RWPE2 (cell line): ENCODE data around the gene SAMHD1.

Experiments
- ATAC-seq: fragments of 200-7000 bp; cut with Tn5 transposase; 3 replicates; pipeline ENCODE4 v1.9.1; 2021; ENCODE audit warnings: low read depth
- DNase-seq: peaks from one replicate; pipeline ENCODE4 v3.0.0-alpha.2; 2020; ENCODE audit warnings: low spot score
- H3K27ac ChIP-seq: fragments of 450-650 bp; 2 replicates; pipeline ENCODE4 v1.5.1; 2017; ENCODE audit warnings: mild to moderate bottlenecking; ENCODE audit not compliant: poor library complexity, severe bottlenecking
- H3K27me3 ChIP-seq: fragments of 250-450 bp; sonication (Bioruptor Pico); 2 replicates; pipeline ENCODE4 v1.5.1; 2021; ENCODE audit warnings: mild to moderate bottlenecking, moderate library complexity; ENCODE audit not compliant: insufficient read depth, poor library complexity, severe bottlenecking
- H3K36me3 ChIP-seq: fragments of 250-450 bp; sonication (Bioruptor Pico); 2 replicates; pipeline ENCODE4 v1.5.1; 2020; ENCODE audit warnings: low read depth, mild to moderate bottlenecking, moderate library complexity
- H3K4me1 ChIP-seq: fragments of 250-450 bp; sonication (Bioruptor Pico); 2 replicates; pipeline ENCODE4 v1.5.1; 2021; ENCODE audit warnings: mild to moderate bottlenecking, moderate library complexity; ENCODE audit not compliant: insufficient read depth, poor library complexity, severe bottlenecking
- H3K4me3 ChIP-seq: fragments of 250-450 bp; sonication (Bioruptor Pico); 2 replicates; pipeline ENCODE4 v1.5.1; 2021; ENCODE audit warnings: mild to moderate bottlenecking, moderate library complexity; ENCODE audit not compliant: severe bottlenecking
- H3K9me3 ChIP-seq: fragments of 250-450 bp; sonication (Bioruptor Pico); 2 replicates; pipeline ENCODE4 v1.5.1; 2021; ENCODE audit warnings: mild to moderate bottlenecking, moderate library complexity; ENCODE audit not compliant: severe bottlenecking
- TF ChIP-seq, protein P1 (sequence below): fragments of 450-650 bp; IDR thresholded peaks from one replicate; pipeline ENCODE4 v1.5.1; 2017; ENCODE audit warnings: mild to moderate bottlenecking, moderate library complexity; ENCODE audit not compliant: poor library complexity, severe bottlenecking

SAMHD1 gene

DNA sequence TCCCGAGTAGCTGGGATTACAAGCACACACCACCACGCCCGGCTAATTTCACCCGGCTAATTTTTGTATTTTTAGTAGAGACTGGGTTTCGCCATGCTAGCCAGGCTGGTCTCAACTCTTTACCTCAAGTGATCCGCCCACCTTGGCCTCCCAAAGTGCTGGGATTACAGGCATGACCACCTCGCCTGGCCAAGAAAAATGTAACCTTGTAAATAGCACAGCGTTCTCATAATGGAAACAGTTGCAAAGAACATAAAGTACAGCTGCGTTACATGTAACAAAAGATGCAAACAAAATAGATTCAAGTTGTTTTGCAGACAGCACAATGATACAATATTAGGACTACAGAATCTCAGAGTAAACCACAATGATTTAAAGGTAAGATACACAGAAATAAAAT, 60.9 kb downstream of the SAMHD1 start:
- no peak for ATAC-seq
- Histone ChIP-seq H3K4me3 (no peak overlapping the region), H3K4me1 (no peaks in the 10 kb centered on the region), H3K36me3 (peaks cover 13% of the 10 kb centered on the region), H3K27me3 (no peaks in the 10 kb centered on the region), H3K9me3 (no peaks in the 10 kb centered on the region), H3K27ac (no peak overlapping the region)
- no peak for DNase-seq
- TF ChIP-seq, protein P1, sequence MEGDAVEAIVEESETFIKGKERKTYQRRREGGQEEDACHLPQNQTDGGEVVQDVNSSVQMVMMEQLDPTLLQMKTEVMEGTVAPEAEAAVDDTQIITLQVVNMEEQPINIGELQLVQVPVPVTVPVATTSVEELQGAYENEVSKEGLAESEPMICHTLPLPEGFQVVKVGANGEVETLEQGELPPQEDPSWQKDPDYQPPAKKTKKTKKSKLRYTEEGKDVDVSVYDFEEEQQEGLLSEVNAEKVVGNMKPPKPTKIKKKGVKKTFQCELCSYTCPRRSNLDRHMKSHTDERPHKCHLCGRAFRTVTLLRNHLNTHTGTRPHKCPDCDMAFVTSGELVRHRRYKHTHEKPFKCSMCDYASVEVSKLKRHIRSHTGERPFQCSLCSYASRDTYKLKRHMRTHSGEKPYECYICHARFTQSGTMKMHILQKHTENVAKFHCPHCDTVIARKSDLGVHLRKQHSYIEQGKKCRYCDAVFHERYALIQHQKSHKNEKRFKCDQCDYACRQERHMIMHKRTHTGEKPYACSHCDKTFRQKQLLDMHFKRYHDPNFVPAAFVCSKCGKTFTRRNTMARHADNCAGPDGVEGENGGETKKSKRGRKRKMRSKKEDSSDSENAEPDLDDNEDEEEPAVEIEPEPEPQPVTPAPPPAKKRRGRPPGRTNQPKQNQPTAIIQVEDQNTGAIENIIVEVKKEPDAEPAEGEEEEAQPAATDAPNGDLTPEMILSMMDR, result no peak

DNA sequence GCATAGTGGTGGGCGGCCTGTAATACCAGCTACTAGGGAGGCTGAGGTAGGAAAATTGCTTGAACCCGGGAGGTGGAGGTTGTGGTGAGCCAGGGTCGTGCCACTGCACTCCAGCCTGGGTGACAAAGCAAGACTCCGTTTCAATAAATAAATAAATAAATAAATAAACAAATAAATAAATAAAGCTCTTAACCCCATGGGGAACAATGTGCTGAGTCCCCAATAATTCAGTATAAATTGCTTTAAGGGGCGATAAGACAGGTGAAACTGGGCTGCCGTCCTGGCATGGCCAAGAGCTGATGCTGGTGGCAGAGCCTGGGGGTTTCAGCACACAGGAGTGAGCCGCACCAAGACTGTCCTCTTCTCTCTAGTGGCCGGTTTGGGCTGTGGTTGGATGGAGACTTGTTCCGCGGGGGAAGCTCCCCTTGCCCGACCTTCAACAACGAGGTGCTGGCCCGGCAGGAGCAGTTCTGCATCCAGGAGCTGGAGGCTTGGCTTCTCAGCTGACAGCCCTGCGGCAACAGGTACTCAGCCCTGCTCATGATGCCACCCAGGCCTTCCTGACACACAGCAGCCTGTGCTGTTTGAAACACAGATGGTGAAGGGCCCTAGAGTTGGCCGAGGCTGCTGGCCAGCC, 62.5 kb downstream of the SAMHD1 start:
- TF ChIP-seq, protein P1, result no peak
- Histone ChIP-seq H3K9me3 (no peaks in the 10 kb centered on the region), H3K36me3 (peaks cover 13% of the 10 kb centered on the region), H3K4me1 (no peaks in the 10 kb centered on the region), H3K27ac (no peak overlapping the region), H3K27me3 (no peaks in the 10 kb centered on the region), H3K4me3 (no peak overlapping the region)
- no peak for ATAC-seq
- DNase-seq, result peak; percentile 78

DNA sequence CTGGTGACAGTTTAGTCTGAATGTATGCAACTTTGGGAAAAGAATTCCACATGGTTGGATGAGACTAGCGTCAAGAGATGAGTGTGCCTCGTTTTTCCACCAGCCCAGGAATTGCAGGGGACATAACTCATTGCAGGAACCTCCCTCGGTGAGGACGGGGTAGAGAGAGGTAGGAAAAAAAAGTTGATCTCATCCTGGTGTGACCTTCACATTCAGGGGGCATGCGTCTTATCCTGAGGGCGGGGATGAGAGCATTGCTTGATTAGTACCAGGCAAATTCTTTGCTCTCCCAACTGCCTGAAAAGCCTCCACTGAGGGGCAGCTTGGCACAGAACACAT, 63.8 kb downstream of the SAMHD1 start:
- Histone ChIP-seq H3K4me1 (no peaks in the 10 kb centered on the region), H3K36me3 (peaks cover 10% of the 10 kb centered on the region), H3K9me3 (no peaks in the 10 kb centered on the region), H3K27ac (no peak overlapping the region), H3K27me3 (no peaks in the 10 kb centered on the region), H3K4me3 (no peak overlapping the region)
- TF ChIP-seq, protein P1, result no peak
- no peak for DNase-seq
- ATAC-seq, result no peak; the same call in 2 of the 3 replicates

DNA sequence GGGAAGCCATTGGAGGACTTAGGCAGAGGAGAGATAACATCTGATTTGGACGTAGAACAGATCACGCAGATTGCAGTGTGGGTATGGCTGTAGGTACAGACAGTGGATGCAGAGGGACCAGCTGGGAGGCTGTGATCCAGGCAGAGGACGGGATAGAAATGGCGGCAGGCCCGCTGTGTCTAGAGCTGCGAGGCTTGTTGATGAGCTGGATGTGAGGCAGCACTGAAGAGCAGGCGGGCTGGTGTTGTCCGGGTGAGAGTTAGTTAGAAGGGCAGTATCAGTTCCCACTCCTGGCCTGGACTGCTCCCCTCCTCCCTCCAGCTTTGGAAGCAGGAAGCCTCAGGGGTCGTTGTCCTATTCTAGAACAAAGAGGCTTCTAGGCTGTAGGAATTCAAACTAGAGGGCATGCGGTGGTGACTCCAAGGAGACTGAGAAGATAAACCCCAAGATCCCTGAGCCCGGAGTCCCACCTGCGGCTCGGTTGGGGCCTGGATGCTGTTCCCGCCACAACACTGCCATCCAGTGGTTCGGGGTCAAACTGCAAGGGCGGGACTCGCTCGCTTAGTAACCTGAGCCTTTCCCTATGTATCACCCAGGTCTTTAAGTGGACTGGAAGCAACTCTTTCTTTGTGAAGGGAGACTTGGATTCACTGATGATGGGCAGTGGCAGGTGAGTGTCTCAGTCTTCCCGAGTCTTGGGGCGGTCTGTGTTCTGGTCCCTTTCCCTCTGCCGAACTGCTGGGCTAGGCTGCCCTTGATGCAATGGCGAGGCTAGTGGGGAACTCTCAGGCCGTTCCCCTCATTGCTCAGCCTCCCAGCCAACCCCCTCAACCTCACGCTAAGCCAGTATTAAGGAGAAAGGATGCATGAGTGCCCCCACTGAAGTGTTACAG, 64.4 kb downstream of the SAMHD1 start:
- Histone ChIP-seq H3K27me3 (no peaks in the 10 kb centered on the region), H3K4me3 (no peak overlapping the region), H3K4me1 (no peaks in the 10 kb centered on the region), H3K27ac (no peak overlapping the region), H3K36me3 (peaks cover 4% of the 10 kb centered on the region; the same call in 1 of the 2 replicates), H3K9me3 (no peaks in the 10 kb centered on the region)
- TF ChIP-seq, protein P1, result peak; percentile 100
- DNase-seq (peak; percentile 92), ATAC-seq (peak; percentile 92)
